ENCODE measurements around the gene BPI.
"Not testable (repeated sequence)": the region's sequence is repeated elsewhere in the genome, so short reads cannot be mapped to it uniquely, and the experiment has no call there.

BPI gene

DNA sequence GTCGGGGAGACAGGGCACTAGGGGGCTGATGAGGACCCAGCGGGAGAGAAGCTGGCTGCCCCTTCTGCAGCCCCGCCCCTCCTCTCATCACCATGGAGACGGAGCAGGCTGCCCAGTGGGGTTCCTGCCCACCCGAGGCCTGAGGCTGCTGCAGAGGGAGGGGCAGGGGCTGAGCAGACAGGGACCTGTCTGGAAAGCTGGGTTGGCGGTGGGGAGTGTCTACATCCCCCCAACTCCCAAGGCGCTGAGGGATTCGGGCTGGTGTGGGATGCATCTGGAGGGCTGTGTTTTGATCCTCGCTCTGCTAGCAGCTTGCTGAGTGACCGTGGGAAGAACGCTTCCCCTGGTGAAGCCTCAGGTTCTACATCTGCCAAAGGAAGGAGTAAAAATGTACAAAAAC is 1.2 kb upstream of the BPI start:
- no peak for FAIRE-seq
- no peak for DNase-seq (ENCODE audit: low spot score)

DNA sequence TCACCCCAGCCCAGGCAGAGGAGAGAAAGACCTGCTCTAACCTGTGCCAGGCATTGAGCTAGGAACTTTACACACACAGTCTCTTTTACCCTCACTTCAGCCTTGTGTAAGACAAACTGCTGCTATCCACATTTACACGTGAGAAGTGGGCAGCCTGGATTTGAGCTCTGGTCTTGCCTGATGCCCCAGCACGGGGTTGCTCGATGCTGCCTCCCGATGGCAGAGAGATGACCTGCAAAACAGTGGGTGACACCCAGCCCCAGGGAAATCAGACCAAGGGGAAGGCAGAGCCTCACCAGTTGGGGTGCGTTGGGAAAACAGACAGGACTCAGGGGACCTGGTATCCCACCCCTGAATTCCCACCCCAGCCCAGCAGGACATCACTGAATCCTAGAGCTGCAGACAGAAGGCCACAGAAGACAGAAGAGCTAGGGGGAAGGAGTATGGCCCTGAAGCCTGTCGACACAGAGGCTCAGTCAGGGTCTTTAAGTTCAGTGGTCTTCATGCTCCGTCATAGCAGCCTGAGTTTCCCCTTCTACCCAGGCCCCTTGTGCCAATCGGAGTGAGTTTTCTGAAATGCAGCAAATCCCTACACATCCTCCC is 990 bp downstream of the BPI start:
- DNase-seq (ENCODE audit: low spot score) = no peak

DNA sequence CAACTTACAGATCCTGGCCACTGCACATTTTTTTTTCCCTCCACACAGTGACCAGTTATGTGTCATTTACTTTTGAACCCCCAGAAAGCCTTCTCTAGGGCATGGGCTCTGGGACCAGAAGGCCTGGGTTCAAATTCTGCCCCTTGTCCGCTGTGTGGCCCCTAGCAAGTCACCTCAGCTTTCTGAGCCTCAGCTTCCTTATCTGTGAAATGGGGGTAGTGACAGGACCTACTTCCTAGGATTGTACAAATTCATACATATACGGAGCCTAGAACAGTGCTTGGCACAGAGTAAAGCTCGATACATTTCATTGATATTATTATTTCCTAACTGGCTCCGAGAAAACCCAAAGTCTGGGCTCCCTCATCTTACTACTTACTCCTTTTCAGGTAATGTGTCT is 1.6 kb downstream of the BPI start:
- DNase-seq (ENCODE audit: low spot score) (no peak), FAIRE-seq (no peak)

More for the DNA sequence above, 990 bp downstream of the BPI start:
- no peak for FAIRE-seq

DNA sequence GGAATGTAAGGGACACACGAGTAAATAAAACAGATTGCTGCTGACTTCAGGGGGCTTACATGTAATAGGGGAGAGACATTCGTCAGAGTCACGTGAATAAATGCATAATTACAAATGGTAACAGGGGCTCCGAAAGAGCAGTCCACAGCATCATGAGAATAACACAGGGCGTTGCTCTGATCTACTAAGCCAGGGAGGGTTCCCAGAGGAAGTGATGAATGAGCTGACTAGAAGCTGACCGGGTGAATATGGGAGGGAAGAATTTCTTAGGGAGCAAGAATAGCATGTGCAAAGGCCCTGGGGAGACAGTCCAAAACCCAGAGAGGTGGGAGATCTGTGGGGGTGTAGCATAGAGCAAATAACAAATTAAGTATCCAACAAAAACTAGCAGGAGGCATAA is 2.4 kb downstream of the BPI start:
- no peak for FAIRE-seq

DNA sequence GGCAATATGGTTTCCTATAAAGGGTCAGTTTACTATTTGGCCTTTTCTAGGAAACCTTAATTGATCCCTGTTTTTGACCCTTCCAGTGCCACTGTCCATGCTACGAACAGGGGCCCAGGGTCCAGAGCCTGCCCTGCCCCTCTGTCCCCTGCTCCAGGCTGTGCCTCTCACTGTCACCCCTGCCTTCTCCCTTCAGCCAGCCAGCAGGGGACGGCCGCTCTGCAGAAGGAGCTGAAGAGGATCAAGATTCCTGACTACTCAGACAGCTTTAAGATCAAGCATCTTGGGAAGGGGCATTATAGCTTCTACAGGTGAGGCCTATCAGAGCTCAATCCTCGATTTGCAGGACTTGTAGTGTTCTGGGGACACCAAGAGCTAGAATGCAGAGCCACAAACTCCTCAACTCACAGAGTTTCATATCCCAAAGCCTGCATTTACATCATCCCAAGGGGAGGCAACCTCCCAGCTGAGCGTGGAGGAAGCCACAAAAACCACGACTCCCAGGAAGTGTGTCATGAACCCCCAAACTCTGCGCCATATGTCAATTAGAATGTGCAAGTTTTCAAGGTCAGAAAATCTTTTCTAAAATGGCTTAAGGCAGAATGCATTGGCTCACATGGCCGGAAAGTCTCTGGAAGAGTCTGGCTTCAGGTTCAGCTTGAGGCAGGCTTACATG is 3.6 kb downstream of the BPI start:
- DNase-seq (ENCODE audit: low spot score) (no peak), FAIRE-seq (no peak)

More for the DNA sequence above, 2.4 kb downstream of the BPI start:
- DNase-seq (ENCODE audit: low spot score) = no peak

DNA sequence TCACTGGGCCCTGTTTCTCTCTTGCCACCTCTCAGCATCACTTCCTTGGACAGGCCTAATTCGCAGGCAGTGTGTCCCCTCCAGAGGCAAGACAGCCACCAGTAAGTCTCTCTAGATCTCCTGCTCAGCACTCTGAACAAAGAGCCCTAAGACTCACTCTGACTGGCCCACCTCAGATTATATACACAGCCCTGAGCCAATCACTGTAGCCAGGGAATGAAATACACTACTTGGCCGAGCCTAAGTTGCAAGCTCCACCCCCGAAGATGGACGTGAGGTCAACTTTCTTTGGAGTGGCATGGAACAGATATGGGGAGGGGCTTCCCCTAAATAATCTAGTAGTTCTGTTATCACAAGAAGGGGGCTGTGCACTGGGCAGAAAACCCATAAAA is 4.1 kb downstream of the BPI start:
- FAIRE-seq (no peak), DNase-seq (ENCODE audit: low spot score) (no peak)

DNA sequence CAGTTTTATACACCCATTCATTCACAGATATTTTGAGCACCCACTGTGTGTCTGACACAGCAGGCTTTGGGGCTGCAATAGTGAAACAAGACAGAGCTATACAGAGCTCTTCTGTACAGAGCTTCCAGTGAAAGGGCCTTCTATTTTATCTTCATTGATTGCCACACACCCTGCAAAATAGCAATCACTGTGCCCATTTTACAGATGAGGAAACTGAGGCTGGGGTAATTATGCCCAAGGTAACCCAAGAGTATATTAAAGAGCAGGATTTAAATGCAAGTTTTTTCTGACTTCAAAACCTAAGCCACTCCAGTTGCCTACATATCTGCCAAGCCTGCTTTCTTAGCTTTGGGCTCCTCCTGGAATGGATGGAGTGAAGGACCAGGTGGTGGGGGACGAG is 4.5 kb downstream of the BPI start:
- FAIRE-seq = no peak
- no peak for DNase-seq (ENCODE audit: low spot score)

DNA sequence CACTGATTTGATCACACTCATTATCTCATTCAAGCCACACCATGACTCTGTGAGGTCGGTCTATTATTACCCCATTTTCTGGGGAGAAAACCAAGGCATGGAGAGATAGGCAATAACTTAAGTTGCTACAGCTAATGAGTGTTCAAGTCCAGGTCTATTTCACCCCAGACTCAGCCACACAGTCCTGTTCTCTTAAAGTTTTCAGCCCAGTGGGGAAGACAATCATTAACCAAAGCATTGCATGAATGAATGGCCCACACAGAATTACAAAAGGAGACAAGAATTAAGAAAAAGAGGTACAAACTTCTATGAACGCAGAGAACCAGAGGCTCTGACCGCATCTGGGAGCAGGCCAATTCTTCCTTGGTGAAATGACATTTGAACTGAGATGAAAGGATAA is 7.1 kb downstream of the BPI start:
- no peak for FAIRE-seq
- DNase-seq (ENCODE audit: low spot score) = no peak

DNA sequence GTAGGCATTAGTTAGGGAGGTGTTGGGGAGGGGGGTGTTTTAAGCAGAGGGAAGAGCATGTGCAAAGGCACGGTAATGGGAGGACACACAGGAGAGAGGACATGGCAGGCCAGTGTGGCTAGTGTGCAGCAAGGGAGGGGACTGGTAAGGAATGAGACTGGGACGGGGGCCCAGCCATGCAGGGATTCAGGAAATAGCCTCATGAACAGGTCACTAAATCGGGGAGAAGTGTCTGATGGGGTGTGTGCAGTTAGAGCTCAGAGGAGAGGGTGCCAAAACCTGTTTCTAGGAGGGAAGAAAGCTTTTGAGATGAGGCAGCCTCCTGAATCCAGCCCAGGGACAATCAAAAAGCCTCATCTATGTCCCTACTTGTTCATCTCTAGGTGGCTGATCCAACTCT is 7.5 kb downstream of the BPI start:
- no peak for FAIRE-seq
- DNase-seq (ENCODE audit: low spot score) = no peak

DNA sequence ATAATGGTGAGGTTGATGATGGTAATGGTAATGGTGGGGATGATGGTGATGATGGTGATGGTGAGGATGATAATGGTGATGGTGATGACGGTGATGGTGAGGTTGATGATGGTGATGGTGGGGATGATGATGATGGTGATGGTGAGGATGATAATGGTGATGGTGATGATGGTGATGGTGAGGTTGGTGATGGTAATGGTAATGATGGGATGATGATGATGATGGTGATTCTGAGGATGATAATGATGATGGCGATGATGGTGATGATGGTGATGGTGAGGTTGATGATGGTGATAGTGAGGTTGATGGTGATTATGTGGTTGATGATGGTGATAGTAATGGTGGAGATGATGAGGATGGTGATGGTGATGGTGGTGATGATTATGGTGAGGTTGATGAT is 9.7 kb downstream of the BPI start:
- DNase-seq (ENCODE audit: low spot score) (no peak), FAIRE-seq (no peak)

DNA sequence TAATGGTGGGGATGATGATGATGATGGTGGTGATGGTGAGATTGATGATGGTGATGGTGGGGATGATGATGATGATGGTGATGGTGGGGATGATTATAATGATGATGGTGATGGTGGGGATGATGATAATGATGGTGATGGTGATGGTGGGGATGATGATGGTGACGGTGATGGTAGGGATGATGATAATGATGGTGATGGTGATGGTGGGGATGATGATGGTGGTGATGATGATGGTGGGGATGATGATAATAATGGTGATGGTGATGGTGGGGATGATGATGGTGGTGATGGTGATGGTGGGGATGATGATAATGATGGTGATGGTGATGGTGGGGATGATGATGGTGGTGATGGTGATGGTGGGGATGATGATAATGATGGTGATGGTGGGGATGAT is 10.4 kb downstream of the BPI start:
- not testable (repeated sequence) for DNase-seq (ENCODE audit: low spot score); FAIRE-seq

DNA sequence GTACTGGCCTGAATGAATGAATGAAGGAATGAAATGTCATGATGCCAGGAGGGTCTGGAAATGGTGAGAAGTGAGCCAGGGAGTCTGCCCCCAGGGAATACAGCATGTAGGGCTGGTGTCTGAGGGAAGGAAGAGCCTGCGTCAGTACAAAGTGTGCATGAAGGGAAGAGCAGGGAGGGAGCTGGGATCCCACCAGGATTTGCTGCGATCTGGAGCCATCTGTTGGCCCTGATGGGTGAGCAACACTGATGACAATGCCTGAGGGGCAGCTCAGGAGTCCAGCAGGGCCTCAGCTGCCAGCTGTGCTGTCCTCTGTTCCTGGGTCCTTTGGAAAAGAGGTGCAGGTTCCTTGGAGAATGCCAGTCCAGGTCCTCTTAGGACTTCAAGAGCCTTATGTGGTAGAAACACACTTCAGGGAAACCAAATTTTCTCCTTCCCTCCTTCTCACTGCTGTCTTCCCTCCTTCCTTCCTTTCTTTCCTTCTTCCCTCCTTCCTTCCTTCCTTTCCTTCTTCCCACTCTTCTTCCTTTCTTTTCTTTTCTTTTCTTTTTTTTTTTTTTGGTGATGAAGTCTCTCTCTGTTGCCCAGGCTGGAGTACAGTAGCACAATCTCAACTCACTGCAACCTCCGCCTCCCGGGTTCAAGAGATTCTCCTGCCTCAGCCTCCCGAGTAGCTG is 11.5 kb downstream of the BPI start:
- FAIRE-seq = no peak

DNA sequence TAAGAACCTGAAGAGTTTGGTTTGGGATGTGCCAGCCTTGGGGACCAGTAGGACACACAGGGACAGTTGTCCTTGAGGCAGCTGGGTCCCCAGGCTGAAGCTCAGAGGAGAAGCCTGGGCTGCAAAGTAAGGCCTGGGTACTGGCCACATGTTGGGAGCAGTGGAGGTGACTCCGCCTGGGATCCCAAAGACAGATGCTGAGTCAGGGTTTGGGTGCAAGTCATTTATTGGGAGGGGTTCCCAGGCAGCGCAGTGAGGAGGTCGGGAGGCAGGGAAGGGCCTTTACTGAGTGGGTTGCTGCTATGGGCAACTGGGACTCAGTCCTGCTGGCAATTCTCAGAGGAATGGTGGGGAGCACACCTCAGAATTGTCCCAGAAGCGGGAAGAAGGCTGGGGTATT is 12.4 kb downstream of the BPI start:
- FAIRE-seq = no peak
- no peak for DNase-seq (ENCODE audit: low spot score)

More for the DNA sequence above, 11.5 kb downstream of the BPI start:
- no peak for DNase-seq (ENCODE audit: low spot score)

DNA sequence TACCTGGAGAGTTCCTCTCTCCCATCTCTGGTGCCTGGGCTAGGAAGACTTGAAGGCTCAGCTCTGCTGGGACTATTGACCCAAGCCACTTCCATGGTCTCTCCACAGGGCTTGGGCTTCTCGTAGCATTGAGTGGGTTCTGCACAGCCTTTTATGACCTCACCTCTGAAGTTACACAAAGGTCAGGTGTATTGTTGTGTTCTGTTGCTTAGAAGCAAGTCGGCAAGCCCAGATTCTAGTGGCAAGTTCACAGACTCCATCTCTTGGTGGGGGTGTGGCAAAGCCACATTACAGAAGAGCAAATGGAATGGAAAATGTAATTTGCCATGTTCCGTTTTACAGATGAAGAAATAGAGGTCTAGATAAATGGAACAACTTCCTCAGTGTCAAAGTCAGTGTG is 13.5 kb downstream of the BPI start:
- no peak for FAIRE-seq
- no peak for DNase-seq (ENCODE audit: low spot score)

DNA sequence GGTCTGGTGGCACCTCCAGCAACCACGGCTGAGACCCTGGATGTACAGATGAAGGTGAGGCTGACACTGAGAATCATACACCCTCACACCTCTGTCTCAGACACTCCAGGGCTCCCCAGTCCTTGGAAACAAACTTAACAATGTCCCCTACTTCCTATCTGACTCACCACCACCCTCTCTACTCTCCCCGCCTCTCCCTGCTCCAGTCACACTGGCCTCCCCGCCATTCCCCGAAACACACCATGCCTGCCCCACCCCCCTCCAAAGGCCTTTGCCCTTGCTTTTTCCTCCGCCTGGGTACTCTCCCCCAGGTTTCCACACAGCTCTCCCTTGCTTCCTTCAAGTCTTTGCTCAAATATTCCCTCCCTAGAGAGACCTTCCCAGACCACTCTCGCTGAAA is 16.3 kb downstream of the BPI start:
- FAIRE-seq (no peak), DNase-seq (ENCODE audit: low spot score) (no peak)

DNA sequence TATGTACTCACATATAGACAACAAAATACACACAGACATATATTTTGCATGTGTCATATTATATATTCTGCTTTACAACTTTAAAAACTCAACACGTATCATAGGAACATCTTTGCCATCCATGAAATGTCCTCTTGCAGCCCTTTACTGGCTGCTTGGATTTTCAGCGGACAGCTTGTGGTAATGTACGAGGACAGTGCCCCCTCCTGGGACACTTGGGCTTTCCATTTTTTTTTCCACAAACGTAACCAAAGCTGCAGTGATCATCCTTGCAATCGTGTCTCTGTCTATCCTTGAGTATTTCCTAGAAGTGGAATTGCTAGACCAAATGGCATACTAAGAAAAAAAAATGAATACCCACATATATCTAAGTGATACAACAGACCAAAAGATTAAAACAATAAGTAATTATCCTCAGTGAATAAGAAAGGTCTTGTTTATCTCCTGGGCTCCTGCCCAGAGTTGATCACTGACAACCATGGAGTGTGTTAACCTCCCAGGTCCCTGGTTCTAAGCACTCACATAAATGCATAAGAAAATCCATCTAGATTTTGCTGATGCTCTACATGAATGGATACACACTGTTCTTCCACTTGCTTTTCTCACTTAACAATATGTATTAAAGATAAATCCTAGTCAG is 18.1 kb downstream of the BPI start:
- peak; percentile 44 for DNase-seq (ENCODE audit: low spot score)
- peak; percentile 71 for FAIRE-seq

DNA sequence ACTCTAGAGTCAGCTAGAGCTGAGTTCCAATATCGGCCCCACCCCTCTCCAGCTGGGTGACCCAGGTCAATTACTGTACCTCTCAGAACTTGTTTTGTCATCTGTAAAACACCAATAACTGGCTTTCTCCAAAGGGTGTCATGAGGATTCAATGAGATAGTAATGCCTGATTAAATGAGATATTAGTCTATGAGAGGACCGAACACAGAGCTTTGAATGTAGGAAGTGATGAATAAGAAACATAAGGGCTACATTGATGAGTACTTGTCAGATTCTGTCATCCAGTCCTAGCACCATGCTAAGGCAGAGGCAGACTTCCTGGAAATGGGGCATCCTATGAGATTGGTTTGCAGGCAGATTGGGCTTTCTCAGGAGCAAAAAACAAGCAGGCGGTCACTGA is 20.2 kb downstream of the BPI start:
- DNase-seq (ENCODE audit: low spot score) (no peak), FAIRE-seq (no peak)

DNA sequence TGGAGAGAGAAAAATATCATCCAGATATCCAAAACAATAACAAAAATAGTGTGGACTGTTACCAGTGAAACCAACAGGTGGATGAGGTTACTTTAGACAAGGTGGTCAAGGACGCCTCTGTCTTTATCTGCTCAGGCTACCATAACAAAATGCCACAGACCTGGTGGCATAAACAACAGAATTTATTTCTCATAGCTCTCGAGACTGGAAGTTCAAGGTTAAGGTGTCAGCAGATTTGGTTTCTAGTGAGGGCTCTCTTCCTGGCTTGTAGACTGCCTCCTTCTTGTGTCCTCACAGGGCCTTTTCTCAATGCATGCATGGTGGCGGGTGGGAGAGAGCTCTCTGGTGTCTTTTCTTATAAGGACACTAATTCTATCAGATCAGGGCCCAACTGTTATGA is 21.2 kb downstream of the BPI start:
- DNase-seq (ENCODE audit: low spot score) = no peak
- FAIRE-seq = no peak

DNA sequence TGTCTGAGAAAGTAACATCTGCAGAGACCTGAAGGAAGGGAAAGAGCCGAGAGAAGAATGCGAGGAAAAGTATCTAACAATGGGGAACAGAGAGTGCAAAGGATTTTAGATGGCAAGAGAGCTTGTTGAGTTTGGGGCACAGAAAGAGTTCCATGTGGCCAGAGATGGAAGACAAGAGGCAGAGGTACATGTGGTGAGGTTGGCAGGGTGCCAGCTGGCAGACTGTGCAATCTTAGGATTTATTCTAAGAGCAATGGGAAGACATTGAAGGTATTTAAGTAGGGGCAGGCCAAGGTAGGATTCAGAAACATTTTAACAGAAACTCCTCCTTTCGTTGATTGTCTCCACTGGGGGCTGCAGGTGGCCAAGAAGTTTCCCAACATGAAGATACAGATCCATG is 21.9 kb downstream of the BPI start:
- no peak for FAIRE-seq
- DNase-seq (ENCODE audit: low spot score) = no peak

DNA sequence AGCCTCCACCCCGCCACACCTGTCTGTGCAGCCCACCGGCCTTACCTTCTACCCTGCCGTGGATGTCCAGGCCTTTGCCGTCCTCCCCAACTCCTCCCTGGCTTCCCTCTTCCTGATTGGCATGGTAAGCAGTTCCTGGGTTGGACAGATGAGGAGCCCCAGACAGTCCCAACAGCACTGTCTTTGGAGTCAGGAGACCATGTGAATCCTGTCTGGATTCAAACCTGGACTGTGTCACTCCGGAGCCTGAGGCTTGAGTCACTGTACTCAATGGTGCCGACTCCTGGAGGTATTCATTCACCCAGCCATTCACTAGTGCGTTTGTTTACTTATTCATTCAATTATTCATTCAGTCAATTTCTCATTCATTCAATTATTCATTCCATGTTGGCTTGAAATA is 22.4 kb downstream of the BPI start:
- no peak for DNase-seq (ENCODE audit: low spot score)
- no peak for FAIRE-seq

DNA sequence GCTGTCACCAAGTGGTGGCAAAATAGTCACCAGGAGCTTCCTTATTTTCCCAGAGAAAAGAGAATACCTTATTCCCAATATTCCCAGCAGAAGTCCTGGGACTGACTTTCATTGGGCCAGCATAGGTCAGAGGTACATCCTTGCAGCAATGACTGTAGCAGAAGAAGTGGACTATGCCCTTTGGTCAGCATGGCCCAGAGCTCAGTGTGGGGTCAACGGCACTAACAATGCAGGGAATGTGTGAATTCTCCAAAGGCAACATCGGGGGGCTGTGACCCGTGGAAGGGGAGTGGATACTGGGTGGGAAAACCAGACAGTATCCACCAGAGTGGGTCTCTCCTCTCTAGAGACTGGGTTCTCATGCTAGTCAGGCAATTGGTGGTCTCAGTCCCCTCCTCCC is 26.7 kb downstream of the BPI start:
- FAIRE-seq = no peak
- no peak for DNase-seq (ENCODE audit: low spot score)

DNA sequence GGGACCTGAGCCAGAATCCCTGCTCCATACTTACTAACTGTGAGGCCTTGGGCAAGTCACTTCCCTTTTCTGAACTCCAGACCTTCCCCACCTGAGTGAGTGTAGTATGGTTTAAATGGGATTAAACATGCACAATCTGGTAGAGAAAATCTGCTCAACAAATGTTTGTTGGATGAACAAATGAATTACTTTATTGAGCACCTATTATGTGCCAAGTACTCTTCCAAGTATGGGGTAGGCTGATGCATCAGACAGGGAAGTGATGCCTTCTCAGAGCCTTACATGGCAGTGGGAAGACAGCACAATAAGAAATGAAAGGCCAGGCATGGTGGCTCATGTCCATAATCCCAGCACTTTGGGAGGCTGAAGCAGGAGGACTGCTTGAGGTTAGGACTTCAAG is 27.3 kb downstream of the BPI start:
- DNase-seq (ENCODE audit: low spot score) = no peak
- FAIRE-seq = no peak

DNA sequence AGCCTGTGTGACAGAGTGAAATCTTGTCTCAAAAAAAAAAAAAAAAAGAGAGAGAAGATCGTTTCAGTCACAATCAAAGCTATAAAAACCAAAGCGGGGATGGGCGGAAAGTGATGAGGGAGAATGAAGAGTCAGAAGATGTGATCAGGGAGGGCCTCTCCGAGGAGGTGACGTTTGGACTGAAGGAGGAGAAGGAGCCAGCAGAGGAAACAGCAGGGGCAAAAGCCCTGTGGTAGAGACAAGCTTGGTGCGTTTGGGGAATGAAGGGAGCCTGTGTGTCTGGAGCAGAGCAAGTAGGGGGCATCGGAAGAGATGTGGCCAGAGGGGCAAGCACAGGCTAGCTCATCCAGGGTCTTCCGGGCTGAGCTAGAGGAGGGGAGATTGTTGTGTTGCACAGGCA is 27.9 kb downstream of the BPI start:
- FAIRE-seq (no peak), DNase-seq (ENCODE audit: low spot score) (no peak)

All from RCC 7860 (cell line).